GM13976 (cell line): Measurements from ENCODE around the gene NODAL.

ENCODE experiments used
- DNase-seq: peaks from one replicate; pipeline ENCODE4 v3.0.0; 2012; ENCODE audit warnings: low spot score
- in situ Hi-C: fragments of 300-500 bp; cut with MboI; formaldehyde crosslinking; loops from one replicate; pipeline ENCODE4 v1.12.0; 2022; ENCODE audit warnings: low sequenced_read_pairs, mixed read lengths, inconsistent platforms; ENCODE audit not compliant: unreplicated experiment
- TF ChIP-seq, protein P1 (sequence below): IDR thresholded peaks from 2 replicates; pipeline ENCODE4 v1.5.1; 2012; ENCODE audit warnings: borderline replicate concordance, mild to moderate bottlenecking; ENCODE audit not compliant: insufficient read depth; ENCODE audit errors: extremely low read depth, missing control alignments, control extremely low read depth

The NODAL gene

DNA sequence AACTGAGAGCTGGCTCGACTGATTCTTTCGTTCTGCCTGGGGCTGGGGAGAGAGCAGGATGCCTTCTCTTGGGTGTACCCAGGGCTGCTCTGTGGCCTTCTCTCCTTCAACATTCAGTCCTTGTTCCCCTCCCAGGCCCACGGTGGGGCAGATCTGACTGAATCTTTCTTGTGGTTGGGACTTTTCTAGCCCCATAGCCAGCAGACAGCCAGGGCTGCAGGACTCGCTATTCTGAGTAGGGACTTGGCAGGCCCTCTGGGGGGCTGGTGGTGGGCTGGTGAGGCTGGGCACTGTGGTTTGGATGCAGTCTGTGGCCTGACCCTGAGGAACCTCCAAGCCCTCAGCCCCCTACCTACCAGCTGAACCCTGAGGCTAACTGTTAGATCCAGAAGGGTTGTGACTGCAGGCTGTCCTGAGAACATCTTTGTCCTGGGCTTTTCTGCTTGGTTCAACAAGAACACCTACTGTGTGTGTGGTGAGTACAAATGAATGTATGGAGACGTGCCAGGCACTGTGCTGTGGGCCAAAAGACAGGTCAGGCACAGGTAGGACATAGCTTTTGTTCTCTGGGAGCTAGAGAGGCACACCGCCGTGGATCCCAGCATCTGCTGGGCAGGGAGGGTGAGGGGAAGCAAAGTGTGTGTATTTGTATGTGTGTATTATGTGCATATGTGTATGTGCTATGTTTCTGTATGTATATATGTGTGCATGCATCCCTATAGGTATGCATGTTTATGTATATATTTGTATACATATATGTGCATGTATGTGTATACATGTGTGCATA lies 35.0 kb upstream of the NODAL start:
- TF ChIP-seq, protein P1, sequence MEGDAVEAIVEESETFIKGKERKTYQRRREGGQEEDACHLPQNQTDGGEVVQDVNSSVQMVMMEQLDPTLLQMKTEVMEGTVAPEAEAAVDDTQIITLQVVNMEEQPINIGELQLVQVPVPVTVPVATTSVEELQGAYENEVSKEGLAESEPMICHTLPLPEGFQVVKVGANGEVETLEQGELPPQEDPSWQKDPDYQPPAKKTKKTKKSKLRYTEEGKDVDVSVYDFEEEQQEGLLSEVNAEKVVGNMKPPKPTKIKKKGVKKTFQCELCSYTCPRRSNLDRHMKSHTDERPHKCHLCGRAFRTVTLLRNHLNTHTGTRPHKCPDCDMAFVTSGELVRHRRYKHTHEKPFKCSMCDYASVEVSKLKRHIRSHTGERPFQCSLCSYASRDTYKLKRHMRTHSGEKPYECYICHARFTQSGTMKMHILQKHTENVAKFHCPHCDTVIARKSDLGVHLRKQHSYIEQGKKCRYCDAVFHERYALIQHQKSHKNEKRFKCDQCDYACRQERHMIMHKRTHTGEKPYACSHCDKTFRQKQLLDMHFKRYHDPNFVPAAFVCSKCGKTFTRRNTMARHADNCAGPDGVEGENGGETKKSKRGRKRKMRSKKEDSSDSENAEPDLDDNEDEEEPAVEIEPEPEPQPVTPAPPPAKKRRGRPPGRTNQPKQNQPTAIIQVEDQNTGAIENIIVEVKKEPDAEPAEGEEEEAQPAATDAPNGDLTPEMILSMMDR, result no peak
- in situ Hi-C loops, result no loop called here
- DNase-seq, result no peak

DNA sequence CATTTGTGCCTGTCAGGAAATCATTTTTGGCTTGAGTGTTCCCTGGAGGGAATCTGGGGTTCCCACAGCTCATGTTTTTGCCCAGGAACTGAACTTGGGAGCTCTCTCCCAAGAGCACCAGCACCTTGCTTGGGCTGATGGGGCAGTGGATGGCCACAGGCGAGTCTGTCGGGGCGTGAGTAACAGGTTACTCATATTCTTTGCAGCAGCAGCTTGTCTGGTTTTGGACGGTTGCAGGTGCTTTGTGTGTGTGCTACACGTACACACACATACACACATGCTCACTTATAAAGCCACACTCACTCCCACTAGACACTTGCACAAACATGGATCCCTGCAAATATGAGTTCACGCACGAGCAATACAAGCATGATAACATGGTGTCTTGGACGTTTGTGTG lies 34.2 kb upstream of the NODAL start:
- in situ Hi-C loops, result no loop called here
- TF ChIP-seq, protein P1, result no peak
- DNase-seq, result no peak

DNA sequence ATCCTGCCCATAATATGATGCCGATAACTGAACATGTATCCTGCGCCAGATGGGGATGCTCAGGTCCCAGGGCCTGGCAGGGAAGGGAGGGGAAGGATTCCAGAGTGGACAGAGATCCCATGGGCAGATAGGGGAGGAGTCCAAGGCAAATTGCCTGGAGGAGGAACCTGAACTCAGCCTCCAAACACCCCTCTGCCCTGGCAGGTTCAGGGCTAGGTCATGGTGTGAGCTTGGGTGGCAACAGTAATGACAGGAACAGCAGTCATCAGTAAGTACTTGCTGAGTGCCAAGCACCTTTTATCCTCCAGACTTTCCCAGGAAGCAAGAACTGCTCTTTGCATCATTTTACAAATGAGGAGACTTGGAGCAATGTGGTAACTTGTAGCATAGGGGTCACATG lies 33.3 kb upstream of the NODAL start:
- TF ChIP-seq, protein P1, result no peak
- DNase-seq, result no peak
- in situ Hi-C loops, result loop anchor here (25.0 kb wide), 1 partner anchor 288 kb away; no protein-coding TSS in a partner anchor

DNA sequence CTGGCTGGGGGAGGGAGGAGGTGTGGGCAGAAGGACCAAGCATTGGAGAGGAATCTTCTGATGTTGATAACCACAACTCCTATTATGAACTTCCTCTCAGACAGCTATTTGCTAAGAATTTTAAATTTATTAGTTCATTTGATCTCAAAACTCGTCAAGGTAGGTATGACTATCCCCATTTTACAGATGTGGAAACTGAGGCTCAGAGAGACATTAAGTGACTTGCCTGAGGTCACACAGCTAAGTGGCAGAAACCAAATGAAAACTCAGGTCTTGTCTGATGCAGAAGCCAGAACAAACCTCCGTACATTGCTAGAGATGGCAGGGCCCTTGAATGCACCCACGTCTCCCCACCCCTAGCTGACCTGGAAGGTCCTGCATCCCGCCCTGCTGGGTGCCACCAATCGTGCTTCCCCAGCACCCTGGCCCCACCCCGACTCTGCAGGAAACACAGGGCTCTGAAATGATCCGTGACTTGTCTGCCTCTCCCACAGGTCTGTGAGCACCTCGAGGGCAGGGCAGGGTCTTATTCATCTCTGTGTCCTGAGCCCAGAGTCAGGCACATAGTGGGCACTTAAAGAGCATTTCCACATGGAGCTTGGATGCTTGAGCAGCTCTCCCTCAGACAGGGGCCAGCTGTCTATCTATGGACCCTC lies 31.4 kb upstream of the NODAL start:
- no peak for DNase-seq
- in situ Hi-C loops, result loop anchor here (25.0 kb wide), 1 partner anchor 289 kb away; no protein-coding TSS in a partner anchor
- TF ChIP-seq, protein P1, result no peak

DNA sequence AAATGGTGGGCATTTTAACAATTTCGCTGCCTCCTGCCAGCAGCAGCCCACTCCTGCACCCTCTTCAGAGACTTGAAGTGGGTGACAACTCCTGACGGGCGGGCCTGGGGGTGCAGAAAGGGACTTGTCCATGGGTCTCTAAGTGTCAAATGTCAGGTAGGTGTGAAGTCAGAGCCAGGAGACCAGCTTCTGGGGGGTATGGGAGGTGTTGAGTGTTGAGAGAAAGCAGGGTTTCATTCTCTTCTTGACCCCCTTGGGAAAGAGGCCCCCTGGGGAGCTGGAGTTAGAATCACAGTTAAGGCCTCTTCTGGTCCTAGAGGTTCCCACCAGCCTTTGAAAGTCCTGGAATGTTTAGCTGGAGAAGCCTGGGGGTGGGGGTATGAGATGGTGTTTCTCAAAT lies 25.5 kb upstream of the NODAL start:
- DNase-seq, result no peak
- TF ChIP-seq, protein P1, result no peak
- in situ Hi-C loops, result loop anchor here (25.0 kb wide), 1 partner anchor 295 kb away; no protein-coding TSS in a partner anchor

DNA sequence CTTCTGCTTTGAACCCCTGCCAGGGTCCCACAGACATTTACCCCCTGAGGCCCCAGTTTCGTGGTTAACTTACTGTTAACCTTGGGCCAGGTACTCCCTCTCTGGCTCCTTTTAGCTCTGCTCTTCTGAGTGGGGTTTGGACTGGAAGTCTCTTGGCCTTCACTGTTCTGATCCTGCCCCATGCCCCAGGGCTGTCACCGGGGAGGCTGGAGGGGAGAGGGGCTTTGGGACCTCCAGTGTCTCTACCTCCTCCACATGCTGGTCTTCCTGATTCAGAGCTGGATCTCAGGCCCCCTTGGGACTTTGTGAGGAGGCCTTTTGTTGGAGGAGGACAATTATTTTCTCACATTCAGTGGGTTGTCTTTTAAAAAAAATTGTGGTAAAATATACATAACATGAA lies 24.4 kb upstream of the NODAL start:
- no peak for DNase-seq
- in situ Hi-C loops, result loop anchor here (25.0 kb wide), 1 partner anchor 296 kb away; no protein-coding TSS in a partner anchor
- TF ChIP-seq, protein P1, result no peak
